SK-N-SH (cell line): ENCODE measurements around the gene MARCKSL1.

ENCODE experiments used
- CTCF ChIP-seq: fragments of 200-600 bp; sonication (generic); IDR thresholded peaks from 2 replicates; pipeline ENCODE4 v1.6.1; 2017; ENCODE audit warnings: antibody characterized with exemption, mild to moderate bottlenecking, moderate library complexity
- EP300 ChIP-seq, 2 experiments: IDR thresholded peaks; 2 replicates each; pipeline versions ENCODE4 v1.4.0 to v1.6.1; 2012; ENCODE audit warnings: borderline replicate concordance in 1 of 2, low read depth in 1 of 2, low read length in 1 of 2
- EZH2phosphoT487 ChIP-seq: fragments of 200-600 bp; sonication (generic); IDR thresholded peaks from 2 replicates; pipeline ENCODE4 v1.6.1; 2017; ENCODE audit warnings: low read depth, mixed run types, mild to moderate bottlenecking, antibody characterized with exemption, moderate library complexity, borderline replicate concordance
- GABPA ChIP-seq: IDR thresholded peaks from 2 replicates; pipeline ENCODE4 v1.4.0; 2012; ENCODE audit warnings: low read depth, mild to moderate bottlenecking
- GATA2 ChIP-seq: sonication (generic); formaldehyde crosslinking; IDR thresholded peaks from 2 replicates; pipeline ENCODE4 v1.5.0; 2020; ENCODE audit warnings: mild to moderate bottlenecking, missing genetic modification reagents
- NRF1 ChIP-seq: IDR thresholded peaks from 2 replicates; pipeline ENCODE4 v1.6.1; 2012; ENCODE audit warnings: low read depth, mild to moderate bottlenecking, low read length
- POLR2AphosphoS5 ChIP-seq: IDR thresholded peaks from 2 replicates; pipeline ENCODE4 v1.6.1; 2012; ENCODE audit warnings: low read depth, low read length
- REST ChIP-seq: IDR thresholded peaks from 2 replicates; pipeline ENCODE4 v1.6.1; 2012; ENCODE audit warnings: mild to moderate bottlenecking, low read depth, low read length, moderate library complexity
- RFX5 ChIP-seq: IDR thresholded peaks from 2 replicates; pipeline ENCODE4 v1.6.1; 2012; ENCODE audit warnings: mild to moderate bottlenecking, improper control_type of control experiment, low read length
- RXRA ChIP-seq: IDR thresholded peaks from 2 replicates; pipeline ENCODE4 v1.4.0; 2012; ENCODE audit warnings: low read depth, mild to moderate bottlenecking, borderline replicate concordance
- TEAD4 ChIP-seq: IDR thresholded peaks from 2 replicates; pipeline ENCODE4 v1.4.0; 2012; ENCODE audit warnings: mild to moderate bottlenecking, borderline replicate concordance; ENCODE audit not compliant: insufficient read depth
- YY1 ChIP-seq: IDR thresholded peaks from 2 replicates; pipeline ENCODE4 v1.4.0; 2012; ENCODE audit warnings: low read depth, mild to moderate bottlenecking
- TF ChIP-seq, protein P1 (sequence below): IDR thresholded peaks from 2 replicates; pipeline ENCODE4 v1.4.0; 2012; ENCODE audit warnings: low read depth

- TF ChIP-seq YY1 (no peak), TEAD4 (no peak), GATA2 (no peak), EP300 (IDR thresholded peaks at IDR 0.05; ENCODE audit: borderline replicate concordance in 1 of 2, low read depth in 1 of 2, low read length in 1 of 2) (no peak), NRF1 (no peak), CTCF (no peak), EZH2phosphoT487 (no peak), REST (no peak), GABPA (no peak), POLR2AphosphoS5 (no peak), RFX5 (no peak), RXRA (no peak)
- TF ChIP-seq, protein P1, sequence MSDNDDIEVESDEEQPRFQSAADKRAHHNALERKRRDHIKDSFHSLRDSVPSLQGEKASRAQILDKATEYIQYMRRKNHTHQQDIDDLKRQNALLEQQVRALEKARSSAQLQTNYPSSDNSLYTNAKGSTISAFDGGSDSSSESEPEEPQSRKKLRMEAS: no peak
Observed at GRCh38 chr1:32380057-32380456, 44.0 kb upstream of the MARCKSL1 start.
